WTC11 (cell line): ENCODE results near the gene FAXDC2. TPM values are rescaled to one million over a fixed set of nuclear protein-coding genes. Genes with fewer than 3 reads are reported as not detected.

ENCODE experiments used
- ATAC-seq: fragments of 200-7000 bp; cut with Tn5 transposase; 2 replicates; pipeline ENCODE4 v1.10.0; 2021; ENCODE audit warnings: mild to moderate bottlenecking, moderate library complexity
- CTCF ChIA-PET: fragments of 300-600 bp; sonication (Branson Sonifier 250); formaldehyde crosslinking; loops from one replicate; lab custom pipeline; 2021; ENCODE audit warnings: antibody characterized with exemption; lab: Charles Lee
- POLR2A ChIA-PET: fragments of 350-600 bp; sonication (Branson Sonifier 250); formaldehyde crosslinking; loops from one replicate; lab custom pipeline; 2021; ENCODE audit warnings: antibody characterized with exemption; lab: Charles Lee
- DNase-seq: peaks from one replicate; pipeline ENCODE4 v3.0.0; 2021; ENCODE audit warnings: low spot score
- H3K27ac Mint-ChIP-seq: 2 replicates; pipeline ENCODE4 v1.8.0; 2021; ENCODE audit warnings: mixed read lengths
- H3K27me3 Mint-ChIP-seq: 2 replicates; pipeline ENCODE4 v1.8.0; 2021; ENCODE audit warnings: low read depth, mild to moderate bottlenecking, moderate library complexity, mixed read lengths
- H3K36me3 Mint-ChIP-seq: 2 replicates; pipeline ENCODE4 v1.8.0; 2021; ENCODE audit warnings: mixed read lengths
- H3K4me1 Mint-ChIP-seq: 2 replicates; pipeline ENCODE4 v1.8.0; 2022; ENCODE audit warnings: mixed read lengths
- H3K4me3 Mint-ChIP-seq: 2 replicates; pipeline ENCODE4 v1.8.0; 2021; ENCODE audit warnings: mild to moderate bottlenecking, moderate library complexity, mixed read lengths
- H3K9me3 Mint-ChIP-seq: 2 replicates; pipeline ENCODE4 v1.8.0; 2021; ENCODE audit warnings: mixed read lengths
- ELF4 ChIP-seq: sonication (generic); formaldehyde crosslinking; IDR thresholded peaks from 2 replicates; pipeline ENCODE4 v1.8.1; 2022; ENCODE audit warnings: low read depth, mild to moderate bottlenecking, moderate library complexity, missing genetic modification reagents
- FOXK1 ChIP-seq: sonication (generic); formaldehyde crosslinking; IDR thresholded peaks from 2 replicates; pipeline ENCODE4 v1.8.0; 2022; ENCODE audit warnings: mild to moderate bottlenecking, moderate library complexity, missing genetic modification reagents
- MYBL2 ChIP-seq: sonication (generic); formaldehyde crosslinking; IDR thresholded peaks from 2 replicates; pipeline ENCODE4 v1.8.1; 2023; ENCODE audit warnings: mild to moderate bottlenecking, moderate library complexity, missing genetic modification reagents
- PRRX2 ChIP-seq: fragments of 250-450 bp; sonication (Bioruptor Pico); IDR thresholded peaks from 2 replicates; pipeline ENCODE4 v1.8.0; 2021; ENCODE audit warnings: mild to moderate bottlenecking
- SMAD4 ChIP-seq: sonication (generic); formaldehyde crosslinking; IDR thresholded peaks from 2 replicates; pipeline ENCODE4 v1.8.0; 2022; ENCODE audit warnings: mild to moderate bottlenecking, missing genetic modification reagents
- TP53 ChIP-seq: sonication (generic); formaldehyde crosslinking; IDR thresholded peaks from 2 replicates; pipeline ENCODE4 v1.8.1; 2023; ENCODE audit warnings: mild to moderate bottlenecking, missing genetic modification reagents
- ZBTB21 ChIP-seq: sonication (generic); formaldehyde crosslinking; IDR thresholded peaks from 2 replicates; pipeline ENCODE4 v1.8.1; 2023; ENCODE audit warnings: mild to moderate bottlenecking, missing genetic modification reagents, borderline replicate concordance
- ZNF263 ChIP-seq: sonication (generic); formaldehyde crosslinking; IDR thresholded peaks from 2 replicates; pipeline ENCODE4 v1.8.1; 2022; ENCODE audit warnings: low read depth, mild to moderate bottlenecking, moderate library complexity, missing genetic modification reagents
- total RNA-seq: library from RNA; stranded (reverse); gene quantifications from 3 replicates; pipeline ENCODE4 v1.2.3, GENCODE V29; 2021
- TF ChIP-seq, protein P1 (sequence below): sonication (generic); formaldehyde crosslinking; IDR thresholded peaks from 2 replicates; pipeline ENCODE4 v1.8.0; 2022; ENCODE audit warnings: missing genetic modification reagents
- TF ChIP-seq, protein P2 (sequence below): sonication (generic); formaldehyde crosslinking; IDR thresholded peaks from 2 replicates; pipeline ENCODE4 v1.8.1; 2023; ENCODE audit warnings: mild to moderate bottlenecking, missing genetic modification reagents, borderline replicate concordance
- TF ChIP-seq, protein P3 (sequence below): sonication (generic); formaldehyde crosslinking; IDR thresholded peaks from 2 replicates; pipeline ENCODE4 v1.8.1; 2023; ENCODE audit warnings: mild to moderate bottlenecking, missing genetic modification reagents, moderate library complexity
- TF ChIP-seq, protein P4 (sequence below): sonication (generic); formaldehyde crosslinking; IDR thresholded peaks from 2 replicates; pipeline ENCODE4 v1.8.1; 2023; ENCODE audit warnings: mild to moderate bottlenecking, missing genetic modification reagents, moderate library complexity
- TF ChIP-seq, protein P5 (sequence below): fragments of 250-450 bp; sonication (Bioruptor Pico); conservative IDR thresholded peaks from 2 replicates; pipeline ENCODE4 v1.9.0; 2021; ENCODE audit warnings: mild to moderate bottlenecking

The FAXDC2 gene
- total RNA-seq, 1 experiment from 2014 or later, result 3.9 TPM

DNA sequence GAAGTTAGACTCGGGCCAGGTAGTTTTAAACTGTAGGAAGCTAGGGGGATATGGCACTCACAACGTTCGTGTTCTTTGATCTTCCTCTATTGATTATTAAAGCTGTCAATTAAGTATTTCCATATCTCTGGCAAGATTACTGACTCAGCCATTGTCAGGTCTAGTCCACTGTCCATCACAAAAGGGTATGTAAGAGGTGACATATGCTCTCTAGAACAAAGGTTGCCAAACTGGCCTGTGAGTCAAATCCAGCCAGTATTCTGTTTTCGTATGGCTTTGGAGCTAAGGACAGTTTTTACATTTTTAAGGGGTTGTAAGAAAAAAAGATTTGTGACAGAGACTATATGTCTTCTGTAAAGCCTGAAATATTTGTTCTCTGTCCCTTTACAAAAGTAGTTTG is 44.2 kb downstream of the FAXDC2 start (continued):
- TF ChIP-seq, protein P1, sequence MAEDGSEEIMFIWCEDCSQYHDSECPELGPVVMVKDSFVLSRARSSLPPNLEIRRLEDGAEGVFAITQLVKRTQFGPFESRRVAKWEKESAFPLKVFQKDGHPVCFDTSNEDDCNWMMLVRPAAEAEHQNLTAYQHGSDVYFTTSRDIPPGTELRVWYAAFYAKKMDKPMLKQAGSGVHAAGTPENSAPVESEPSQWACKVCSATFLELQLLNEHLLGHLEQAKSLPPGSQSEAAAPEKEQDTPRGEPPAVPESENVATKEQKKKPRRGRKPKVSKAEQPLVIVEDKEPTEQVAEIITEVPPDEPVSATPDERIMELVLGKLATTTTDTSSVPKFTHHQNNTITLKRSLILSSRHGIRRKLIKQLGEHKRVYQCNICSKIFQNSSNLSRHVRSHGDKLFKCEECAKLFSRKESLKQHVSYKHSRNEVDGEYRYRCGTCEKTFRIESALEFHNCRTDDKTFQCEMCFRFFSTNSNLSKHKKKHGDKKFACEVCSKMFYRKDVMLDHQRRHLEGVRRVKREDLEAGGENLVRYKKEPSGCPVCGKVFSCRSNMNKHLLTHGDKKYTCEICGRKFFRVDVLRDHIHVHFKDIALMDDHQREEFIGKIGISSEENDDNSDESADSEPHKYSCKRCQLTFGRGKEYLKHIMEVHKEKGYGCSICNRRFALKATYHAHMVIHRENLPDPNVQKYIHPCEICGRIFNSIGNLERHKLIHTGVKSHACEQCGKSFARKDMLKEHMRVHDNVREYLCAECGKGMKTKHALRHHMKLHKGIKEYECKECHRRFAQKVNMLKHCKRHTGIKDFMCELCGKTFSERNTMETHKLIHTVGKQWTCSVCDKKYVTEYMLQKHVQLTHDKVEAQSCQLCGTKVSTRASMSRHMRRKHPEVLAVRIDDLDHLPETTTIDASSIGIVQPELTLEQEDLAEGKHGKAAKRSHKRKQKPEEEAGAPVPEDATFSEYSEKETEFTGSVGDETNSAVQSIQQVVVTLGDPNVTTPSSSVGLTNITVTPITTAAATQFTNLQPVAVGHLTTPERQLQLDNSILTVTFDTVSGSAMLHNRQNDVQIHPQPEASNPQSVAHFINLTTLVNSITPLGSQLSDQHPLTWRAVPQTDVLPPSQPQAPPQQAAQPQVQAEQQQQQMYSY (CRISPR knock-in tag), result no peak
- TF ChIP-seq, protein P2, sequence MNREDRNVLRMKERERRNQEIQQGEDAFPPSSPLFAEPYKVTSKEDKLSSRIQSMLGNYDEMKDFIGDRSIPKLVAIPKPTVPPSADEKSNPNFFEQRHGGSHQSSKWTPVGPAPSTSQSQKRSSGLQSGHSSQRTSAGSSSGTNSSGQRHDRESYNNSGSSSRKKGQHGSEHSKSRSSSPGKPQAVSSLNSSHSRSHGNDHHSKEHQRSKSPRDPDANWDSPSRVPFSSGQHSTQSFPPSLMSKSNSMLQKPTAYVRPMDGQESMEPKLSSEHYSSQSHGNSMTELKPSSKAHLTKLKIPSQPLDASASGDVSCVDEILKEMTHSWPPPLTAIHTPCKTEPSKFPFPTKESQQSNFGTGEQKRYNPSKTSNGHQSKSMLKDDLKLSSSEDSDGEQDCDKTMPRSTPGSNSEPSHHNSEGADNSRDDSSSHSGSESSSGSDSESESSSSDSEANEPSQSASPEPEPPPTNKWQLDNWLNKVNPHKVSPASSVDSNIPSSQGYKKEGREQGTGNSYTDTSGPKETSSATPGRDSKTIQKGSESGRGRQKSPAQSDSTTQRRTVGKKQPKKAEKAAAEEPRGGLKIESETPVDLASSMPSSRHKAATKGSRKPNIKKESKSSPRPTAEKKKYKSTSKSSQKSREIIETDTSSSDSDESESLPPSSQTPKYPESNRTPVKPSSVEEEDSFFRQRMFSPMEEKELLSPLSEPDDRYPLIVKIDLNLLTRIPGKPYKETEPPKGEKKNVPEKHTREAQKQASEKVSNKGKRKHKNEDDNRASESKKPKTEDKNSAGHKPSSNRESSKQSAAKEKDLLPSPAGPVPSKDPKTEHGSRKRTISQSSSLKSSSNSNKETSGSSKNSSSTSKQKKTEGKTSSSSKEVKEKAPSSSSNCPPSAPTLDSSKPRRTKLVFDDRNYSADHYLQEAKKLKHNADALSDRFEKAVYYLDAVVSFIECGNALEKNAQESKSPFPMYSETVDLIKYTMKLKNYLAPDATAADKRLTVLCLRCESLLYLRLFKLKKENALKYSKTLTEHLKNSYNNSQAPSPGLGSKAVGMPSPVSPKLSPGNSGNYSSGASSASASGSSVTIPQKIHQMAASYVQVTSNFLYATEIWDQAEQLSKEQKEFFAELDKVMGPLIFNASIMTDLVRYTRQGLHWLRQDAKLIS (CRISPR knock-in tag), result no peak
- TF ChIP-seq, protein P3, sequence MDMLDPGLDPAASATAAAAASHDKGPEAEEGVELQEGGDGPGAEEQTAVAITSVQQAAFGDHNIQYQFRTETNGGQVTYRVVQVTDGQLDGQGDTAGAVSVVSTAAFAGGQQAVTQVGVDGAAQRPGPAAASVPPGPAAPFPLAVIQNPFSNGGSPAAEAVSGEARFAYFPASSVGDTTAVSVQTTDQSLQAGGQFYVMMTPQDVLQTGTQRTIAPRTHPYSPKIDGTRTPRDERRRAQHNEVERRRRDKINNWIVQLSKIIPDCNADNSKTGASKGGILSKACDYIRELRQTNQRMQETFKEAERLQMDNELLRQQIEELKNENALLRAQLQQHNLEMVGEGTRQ (CRISPR knock-in tag), result no peak
- TF ChIP-seq ELF4 (CRISPR knock-in tag), result no peak
- no peak for TF ChIP-seq TP53
- TF ChIP-seq, protein P4, sequence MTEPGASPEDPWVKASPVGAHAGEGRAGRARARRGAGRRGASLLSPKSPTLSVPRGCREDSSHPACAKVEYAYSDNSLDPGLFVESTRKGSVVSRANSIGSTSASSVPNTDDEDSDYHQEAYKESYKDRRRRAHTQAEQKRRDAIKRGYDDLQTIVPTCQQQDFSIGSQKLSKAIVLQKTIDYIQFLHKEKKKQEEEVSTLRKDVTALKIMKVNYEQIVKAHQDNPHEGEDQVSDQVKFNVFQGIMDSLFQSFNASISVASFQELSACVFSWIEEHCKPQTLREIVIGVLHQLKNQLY (CRISPR knock-in tag), result no peak
- no peak for TF ChIP-seq ZBTB21 (CRISPR knock-in tag)
- TF ChIP-seq, all 79 proteins: peak for 0

DNA sequence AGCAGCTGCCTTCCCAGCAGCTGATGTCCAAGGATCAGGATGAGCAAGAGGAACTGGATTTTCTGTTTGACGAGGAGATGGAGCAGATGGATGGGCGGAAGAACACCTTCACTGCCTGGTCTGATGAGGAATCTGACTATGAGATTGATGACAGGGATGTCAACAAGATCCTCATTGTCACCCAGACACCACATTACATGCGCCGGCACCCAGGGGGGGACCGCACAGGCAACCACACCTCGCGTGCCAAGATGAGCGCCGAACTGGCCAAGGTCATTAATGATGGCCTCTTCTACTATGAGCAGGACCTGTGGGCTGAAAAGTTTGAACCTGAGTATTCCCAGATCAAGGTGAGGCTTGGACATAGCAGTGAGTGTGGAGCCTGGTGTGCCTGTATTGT is 48.4 kb downstream of the FAXDC2 start:
- ATAC-seq (no peak), DNase-seq (no peak)
- Mint-ChIP-seq H3K27me3 (no peaks in the 10 kb centered on the region), H3K4me1 (no peaks in the 10 kb centered on the region), H3K27ac (no peak overlapping the region; the same call in 1 of the 2 replicates), H3K4me3 (no peak overlapping the region), H3K36me3 (peaks cover 93% of the 10 kb centered on the region), H3K9me3 (no peaks in the 10 kb centered on the region)
- ChIA-PET CTCF (no interaction called here), POLR2A (no interaction called here)
- TF ChIP-seq ZNF263 (CRISPR knock-in tag) (no peak), PRRX2 (CRISPR knock-in tag) (no peak), TP53 (no peak), SMAD4 (CRISPR knock-in tag) (no peak), ELF4 (CRISPR knock-in tag) (no peak), FOXK1 (no peak), MYBL2 (CRISPR knock-in tag) (no peak)
- TF ChIP-seq, protein P5, sequence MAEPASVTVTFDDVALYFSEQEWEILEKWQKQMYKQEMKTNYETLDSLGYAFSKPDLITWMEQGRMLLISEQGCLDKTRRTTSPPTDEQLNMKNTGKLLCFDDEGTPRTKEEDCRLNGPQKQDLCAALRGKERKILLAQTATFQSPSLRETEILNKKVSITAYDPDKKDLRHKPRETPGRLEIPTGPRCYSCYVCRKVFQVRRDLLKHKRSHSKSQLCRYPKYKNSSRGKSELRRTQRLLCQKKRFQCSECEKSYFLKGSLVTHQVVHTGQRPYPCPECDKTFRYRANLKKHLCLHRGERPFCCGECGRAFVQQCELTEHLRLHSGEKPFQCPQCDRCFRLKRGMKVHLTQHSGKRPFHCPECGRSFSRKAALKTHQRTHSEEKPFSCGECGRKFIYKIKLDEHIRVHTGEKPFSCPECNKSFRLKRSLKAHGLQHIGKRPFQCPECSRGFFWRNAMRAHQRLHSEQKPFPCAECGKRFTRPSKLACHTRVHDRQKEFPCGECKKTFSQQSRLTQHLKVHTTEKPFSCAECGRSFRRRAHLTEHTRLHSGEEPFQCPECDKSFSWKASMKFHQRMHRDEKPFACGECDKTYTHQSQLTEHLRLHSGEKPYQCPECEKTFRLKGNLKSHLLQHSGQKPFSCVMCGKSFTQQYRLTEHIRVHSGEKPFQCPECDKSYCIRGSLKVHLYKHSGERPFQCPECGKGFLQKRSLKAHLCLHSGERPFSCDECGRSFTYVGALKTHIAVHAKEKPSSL (CRISPR knock-in tag), result no peak
